HG03060 (cell line): Measurements from ENCODE around the gene HLA-DRA.
"Not testable (repeated sequence)": the region's sequence is repeated elsewhere in the genome, so short reads cannot be mapped to it uniquely, and the experiment has no call there.

Experiments
- ATAC-seq: cut with Tn5 transposase; IDR thresholded peaks from one replicate; pipeline ENCODE4 v1.9.1; 2021; ENCODE audit warnings: low read depth, moderate number of reproducible peaks; ENCODE audit not compliant: unreplicated experiment

The HLA-DRA gene

DNA sequence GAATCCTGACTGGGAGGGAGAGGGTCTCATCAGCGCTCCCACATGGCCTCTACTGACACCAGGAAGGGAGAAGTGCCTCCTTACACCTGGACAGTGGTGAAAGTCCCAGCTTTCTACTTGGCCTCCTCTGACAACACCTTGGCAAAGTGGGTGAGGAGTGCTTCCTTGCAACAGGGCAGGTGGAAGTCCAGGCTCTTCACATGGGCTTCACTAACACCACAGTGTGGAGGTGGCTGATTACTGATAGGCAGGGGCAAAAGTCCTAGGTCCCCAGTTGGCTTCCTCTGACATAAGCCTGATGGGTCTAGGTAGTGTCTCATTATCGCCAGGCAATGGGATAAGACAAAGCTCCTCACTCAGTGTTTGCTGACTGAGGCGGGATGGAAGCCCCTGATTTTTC lies 9.5 kb upstream of the HLA-DRA start:
- ATAC-seq, result no peak

DNA sequence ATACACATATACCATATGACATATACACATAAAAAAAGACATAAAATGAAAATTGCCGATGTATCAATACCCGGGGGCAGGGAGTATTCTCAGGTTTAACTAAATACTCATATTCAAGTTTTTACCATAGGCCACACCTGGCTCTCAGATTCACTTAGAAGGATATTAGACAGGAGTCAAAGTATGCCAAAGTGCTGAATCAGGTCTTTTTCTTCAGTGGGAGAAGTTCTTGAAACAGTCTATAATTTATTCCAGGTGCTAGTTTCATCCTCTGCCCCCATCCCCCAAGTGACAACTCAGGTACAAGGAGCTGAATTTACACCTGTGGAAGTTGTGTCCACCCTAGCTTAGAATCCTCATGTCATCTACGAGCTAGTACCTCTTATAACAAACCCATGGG lies 8.5 kb upstream of the HLA-DRA start:
- no peak for ATAC-seq

DNA sequence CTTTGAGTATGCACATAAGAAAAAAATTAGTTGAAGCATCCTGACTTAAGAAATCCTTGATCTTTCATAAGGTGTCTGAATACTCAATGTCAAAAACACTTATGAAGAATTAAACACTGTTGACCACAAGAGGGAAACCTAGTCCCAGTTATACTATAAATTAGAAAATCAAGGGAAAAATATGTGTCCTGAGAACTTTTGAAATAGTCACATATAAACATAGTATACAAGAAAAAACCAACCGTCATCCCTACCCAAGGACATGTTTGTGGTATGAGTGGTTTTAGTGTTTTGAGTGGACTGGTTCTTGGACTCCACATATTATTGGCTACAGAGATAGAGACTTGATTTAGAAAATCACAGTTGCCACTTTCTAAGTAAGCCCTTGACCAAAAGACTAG lies 7.6 kb upstream of the HLA-DRA start:
- no peak for ATAC-seq

DNA sequence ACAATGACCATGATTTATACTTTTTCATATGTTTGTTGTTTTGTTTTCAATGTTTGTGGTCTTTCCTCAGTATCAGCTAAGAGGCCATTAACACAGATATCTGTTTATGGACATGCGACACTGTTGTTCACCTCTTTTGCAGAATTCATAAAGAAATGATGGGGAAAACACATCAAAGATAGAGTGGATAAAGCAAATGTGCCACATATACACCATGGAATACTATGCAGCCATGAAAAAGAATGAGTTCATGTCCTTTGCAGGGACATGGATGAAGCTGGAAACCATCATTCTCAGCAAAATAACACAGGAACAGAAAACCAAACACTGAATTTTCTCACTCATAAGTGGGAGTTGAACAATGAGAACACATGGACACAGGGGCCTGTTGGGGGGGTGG lies 5.7 kb upstream of the HLA-DRA start:
- not testable (repeated sequence) for ATAC-seq

DNA sequence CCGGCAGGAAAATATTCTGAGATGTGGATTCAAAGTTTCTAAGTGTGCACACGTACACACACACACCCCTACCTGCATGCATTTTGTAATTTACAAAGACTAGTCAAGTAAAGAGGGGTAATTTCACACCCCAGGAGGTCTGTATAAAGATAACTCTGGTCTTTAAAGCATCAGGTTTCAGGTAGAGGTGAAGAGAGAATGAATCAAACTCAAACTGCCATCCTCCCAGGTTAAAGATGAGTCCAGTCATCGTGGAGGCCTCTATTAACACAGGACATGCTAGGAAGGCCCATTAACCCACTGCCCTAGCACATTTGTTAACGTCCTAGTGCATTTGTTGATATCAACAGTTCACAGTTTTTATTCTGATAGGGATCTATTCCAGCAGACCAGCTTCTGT lies 3.5 kb upstream of the HLA-DRA start:
- no peak for ATAC-seq

DNA sequence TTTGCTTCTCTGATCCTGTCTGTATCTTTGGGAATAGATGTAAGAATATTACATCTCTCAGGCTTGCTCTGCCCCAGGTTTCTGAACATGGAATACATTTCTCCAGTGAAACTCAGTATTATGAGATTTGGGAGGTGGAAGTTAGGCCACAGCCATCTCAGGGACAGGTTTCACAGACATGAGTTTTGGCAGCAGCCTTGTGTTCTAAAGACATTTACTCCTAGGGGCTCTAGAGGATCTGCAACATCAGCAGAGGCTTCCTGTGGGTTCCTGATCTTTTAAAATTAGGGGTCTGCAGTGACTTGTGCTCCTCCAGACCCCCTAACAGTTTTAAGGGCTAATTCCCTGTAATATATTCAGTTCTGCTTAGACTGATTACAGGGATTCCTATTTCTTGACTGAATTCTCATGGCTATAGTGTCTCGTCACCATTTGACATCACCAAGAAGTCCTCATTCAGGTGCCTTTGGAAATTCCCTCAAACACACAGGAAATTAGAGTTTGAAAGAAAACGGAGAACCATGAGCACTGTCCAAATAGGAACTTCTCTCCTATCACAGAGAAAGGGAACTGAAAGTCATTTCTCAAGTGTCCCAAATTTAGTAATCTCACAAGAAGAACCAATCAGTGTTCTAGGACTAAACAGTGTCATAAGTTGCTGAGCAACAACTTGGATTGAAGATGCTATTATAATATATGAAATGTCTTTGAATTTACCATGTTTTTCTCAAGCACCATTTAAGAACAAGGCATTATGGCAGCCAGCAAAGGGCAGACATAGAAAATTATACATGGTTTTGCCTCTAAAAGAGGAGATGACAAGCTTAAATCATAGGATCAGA lies 2.5 kb upstream of the HLA-DRA start:
- peak; percentile 62 for ATAC-seq

DNA sequence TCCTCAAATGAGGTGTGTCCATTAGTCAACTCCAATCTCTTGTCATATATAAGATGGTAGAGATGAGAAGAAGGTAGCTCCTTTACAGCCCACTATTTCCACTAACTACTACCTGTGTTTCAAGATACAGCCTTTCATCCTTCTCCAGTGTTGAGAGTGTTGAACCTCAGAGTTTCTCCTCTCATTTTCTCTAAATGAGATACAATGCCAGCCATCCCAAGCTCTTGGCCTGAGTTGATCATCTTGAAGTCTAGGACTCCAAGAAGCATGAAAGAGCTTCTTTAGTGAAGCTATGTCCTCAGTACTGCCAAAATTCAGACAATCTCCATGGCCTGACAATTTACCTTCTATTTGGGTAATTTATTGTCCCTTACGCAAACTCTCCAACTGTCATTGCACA lies 548 bp upstream of the HLA-DRA start:
- no peak for ATAC-seq

DNA sequence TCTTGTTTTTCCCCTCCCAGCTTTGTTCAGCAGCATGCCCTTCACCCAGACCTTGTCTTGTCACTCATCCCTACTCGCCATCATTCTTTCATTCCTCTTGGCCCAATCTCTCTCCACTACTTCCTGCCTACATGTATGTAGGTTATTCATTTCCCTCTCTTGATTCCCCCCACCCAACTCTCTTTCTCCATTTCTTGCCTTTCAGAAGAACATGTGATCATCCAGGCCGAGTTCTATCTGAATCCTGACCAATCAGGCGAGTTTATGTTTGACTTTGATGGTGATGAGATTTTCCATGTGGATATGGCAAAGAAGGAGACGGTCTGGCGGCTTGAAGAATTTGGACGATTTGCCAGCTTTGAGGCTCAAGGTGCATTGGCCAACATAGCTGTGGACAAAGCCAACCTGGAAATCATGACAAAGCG lies 2.6 kb downstream of the HLA-DRA start:
- ATAC-seq, result no peak

DNA sequence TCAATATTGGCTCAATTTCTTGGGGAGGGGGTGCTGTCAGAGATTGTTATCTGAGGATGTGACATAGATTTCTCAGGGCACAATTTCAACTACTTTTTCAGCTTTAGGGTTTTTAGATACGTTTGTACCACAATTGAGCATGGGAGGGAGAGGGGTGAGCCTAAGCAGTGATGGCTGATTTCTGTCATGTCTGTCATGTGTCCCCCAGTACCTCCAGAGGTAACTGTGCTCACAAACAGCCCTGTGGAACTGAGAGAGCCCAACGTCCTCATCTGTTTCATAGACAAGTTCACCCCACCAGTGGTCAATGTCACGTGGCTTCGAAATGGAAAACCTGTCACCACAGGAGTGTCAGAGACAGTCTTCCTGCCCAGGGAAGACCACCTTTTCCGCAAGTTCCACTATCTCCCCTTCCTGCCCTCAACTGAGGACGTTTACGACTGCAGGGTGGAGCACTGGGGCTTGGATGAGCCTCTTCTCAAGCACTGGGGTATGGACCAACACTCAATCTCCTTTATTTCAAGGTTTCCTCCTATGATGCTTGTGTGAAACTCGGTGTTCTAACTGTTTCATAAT lies 3.4 kb downstream of the HLA-DRA start:
- no peak for ATAC-seq

DNA sequence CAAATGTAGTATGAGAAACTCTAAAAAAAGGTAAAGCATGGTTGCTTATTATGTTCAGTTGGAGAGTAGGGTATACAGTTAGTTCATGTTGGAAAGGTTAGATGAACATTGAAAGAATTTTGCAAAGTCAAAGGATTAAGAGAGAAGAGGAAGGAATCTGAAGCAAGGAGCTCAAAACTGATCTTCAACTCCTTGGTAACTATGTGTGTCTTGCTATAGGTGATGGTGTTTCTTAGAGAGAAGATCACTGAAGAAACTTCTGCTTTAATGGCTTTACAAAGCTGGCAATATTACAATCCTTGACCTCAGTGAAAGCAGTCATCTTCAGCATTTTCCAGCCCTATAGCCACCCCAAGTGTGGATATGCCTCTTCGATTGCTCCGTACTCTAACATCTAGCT lies 4.7 kb downstream of the HLA-DRA start:
- ATAC-seq, result no peak

DNA sequence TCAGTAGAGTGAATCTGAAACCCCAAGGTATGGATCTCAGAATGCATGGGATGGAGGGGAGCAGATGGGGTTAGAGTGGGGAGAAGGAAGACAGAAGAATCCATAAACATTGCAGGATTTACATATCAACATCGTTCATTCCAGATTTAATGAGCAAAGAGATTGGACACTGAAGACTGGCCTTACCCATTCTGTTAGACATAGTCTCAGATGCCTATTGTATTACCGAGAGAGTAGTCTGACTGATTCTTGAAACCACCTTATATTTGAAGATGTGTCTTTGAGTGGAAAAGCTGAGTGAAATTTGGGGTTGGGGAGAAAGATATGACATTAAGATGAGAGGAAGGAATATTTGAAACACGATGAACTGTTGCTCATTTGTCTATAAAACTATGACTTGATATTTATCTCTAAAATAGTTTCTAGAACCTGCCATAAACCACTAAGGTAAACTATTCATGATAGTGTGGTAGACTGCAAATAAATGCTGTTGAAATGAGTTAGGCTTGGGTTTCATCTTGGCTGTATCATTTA lies 5.7 kb downstream of the HLA-DRA start:
- ATAC-seq, result no peak

DNA sequence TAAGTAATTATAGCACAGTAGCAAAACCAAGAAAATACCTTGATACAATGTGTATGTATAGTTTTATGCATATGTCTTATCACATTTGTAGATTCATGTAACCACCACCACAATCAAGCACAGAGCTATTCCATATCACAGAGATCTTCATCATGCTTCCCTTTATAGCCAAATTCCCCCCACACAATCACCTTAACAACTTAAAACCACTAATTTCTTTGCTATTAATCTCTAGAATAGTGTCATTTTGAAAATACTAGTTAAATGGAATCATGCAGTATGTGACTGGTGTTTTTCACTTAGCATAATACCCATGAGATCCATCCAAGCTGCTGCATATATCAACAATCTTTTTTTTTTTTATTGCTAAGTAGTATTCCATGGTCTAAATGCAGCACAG lies 8.2 kb downstream of the HLA-DRA start:
- no peak for ATAC-seq

DNA sequence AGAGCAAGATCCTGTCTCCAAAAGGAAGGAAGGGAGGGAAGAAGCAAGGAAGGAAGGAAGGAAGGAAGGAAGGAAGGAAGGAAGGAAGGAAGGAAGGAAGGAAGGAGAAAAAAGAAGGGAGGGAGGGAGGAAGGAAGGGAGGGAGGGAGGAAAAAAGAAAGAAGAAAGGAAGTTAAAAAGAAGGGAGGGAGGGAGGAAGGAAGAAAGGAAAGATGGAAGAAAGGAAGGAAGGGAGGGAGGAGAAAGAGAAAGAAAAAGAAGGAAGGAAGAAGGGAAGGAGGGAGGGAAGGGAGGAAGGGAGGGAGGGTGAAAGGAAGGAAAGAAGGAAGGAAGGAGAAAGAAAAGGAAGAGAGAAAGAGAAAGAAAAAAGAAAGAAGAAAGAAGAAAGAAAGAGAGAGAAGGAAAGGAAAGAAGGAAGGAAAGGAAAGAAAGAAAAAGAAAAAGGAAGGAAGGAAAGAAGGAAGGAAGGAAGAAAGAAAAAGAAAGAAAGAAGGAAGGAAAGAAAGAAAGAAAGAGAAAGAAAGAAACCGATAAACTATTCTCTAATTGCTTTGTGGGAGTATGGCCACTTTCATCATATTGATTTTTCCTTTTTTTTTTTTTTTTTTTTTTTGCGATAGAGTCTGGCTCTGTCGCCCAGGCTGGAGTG lies 9.5 kb downstream of the HLA-DRA start:
- ATAC-seq, result no peak

DNA sequence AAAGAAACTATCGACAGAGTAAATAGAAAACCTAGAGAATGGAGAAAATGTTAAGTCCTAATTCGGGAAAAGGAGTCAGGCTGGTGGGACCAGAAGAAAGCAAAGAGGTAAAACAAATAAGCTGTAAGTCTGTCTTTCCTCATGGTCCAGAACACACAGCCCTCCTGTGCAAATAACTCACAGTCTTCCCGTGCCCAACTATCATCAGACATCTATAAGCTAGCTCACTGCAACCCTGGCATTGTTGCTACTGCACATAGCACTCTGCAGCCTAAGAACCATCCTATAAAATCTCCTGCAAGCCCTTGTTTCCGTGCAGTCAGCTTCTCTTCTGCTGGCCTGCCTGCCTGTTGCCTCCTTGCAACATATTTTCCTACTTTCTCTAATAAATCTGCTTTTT lies 17.4 kb downstream of the HLA-DRA start:
- no peak for ATAC-seq

DNA sequence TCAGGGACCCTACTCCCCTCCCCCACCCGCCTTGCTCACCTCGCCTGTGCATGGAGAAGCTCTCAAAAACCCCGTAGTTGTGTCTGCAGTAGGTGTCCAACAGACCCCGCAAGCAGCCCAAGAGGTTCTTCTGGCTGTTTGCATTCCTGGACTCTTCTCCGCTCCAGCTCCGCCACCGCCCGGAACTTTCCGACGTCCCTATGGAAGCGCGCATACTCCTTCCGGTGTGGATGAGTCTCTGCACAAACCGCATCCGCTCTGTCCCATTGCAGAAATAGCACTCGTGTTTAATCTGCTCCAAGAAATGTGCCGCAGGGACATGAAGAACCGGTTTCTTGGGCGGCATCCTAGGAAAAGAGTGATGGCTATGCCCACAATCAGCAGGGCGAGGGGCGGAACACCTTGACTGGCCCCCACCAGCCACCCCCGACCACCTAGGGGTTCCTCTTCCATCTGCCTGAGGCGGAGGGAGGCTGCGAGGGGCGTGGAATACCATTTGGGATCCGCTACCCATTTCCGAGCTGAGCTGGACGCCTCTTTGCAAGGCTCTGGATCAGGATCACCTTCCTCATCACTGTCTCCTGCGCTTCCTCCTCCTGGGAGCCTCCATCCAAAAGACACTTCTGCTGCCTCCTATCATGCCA lies 20.2 kb downstream of the HLA-DRA start:
- no peak for ATAC-seq

DNA sequence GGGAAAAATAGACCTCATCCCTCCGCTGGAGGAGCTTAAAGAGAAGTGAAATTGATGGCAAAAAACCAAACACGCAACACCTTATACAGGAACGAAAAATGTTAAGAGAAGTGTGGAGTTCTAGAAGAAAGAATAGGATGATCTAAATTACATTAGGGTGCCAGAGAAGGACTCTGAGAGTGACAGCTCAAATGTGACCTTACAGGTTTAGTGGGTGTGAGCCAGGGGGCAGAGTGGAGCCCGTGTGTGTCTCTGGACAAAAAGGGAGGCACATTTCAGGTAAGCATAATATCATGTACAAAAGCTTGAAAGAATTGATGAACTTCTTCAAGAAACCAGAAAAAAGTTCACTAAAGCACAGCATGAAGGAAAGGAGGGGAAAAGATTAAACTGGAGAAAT lies 20.8 kb downstream of the HLA-DRA start:
- no peak for ATAC-seq

DNA sequence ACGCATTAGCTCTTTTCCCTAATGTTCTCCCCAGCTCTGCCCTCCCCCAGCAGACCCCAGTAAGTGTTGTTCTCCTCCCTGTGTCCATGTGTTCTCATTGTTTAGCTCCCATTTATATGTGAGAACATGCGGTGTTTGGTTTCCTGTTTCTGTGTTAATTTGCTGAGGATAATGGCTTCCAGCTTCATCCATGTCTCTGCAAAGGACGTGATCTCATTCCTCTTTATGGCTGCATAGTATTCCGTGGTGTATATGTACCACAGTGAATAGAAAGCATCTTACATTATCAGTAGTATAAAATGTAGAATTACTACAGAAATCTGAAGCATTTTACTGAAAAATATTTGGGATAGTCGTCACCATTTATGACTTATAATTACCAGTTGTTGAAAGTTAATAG lies 21.8 kb downstream of the HLA-DRA start:
- ATAC-seq, result no peak

DNA sequence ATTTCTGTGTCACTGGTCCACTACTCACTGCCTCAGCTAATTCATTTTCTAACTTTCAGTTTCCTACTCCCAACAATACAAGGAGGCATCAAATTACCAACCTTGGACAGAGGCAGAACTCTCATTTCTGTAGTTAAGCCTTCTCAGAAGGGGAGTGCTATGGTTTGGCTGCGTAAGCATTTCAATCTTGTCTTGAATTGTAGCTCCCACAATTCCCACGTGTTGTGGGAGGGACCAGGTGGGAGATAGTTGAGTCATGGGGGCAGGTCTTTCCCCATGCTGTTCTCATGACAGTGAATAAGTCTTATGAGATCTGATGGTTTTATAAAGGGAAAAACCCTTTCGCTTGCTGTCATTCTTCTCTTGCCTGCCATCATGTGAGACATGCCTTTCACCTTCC lies 22.9 kb downstream of the HLA-DRA start:
- ATAC-seq, result peak; percentile 71

DNA sequence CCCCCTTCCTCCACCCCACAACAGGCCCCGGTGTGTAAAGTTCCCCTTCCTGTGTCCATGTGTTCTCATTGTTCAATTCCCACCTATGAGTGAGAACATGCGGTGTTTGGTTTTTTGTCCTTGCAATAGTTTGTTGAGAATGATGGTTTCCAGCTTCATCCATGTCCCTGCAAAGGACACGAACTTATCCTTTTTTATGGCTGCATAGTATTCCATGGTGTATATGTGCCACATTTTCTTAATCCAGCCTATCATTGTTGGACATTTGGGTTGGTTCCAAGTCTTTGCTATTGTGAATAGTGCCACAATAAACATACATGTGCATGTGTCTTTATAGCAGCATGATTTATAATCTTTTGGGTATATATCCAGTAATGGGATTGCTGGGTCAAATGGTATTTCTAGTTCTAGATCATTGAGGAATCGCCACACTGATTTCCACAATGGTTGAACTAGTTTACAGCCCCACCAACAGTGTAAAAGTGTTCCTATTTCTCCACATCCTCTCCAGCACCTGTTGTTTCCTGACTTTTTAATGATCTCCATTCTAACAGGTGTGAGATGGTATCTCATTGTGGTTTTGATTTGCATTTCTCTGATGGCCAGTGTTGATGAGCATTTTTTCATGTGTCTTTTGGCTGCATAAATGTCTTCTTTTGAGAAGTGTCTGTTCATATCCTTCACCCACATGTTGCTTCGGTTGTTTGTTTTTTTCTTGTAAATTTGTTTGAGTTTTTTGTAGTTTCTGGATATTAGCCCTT lies 28.2 kb downstream of the HLA-DRA start:
- ATAC-seq, result not testable (repeated sequence)

DNA sequence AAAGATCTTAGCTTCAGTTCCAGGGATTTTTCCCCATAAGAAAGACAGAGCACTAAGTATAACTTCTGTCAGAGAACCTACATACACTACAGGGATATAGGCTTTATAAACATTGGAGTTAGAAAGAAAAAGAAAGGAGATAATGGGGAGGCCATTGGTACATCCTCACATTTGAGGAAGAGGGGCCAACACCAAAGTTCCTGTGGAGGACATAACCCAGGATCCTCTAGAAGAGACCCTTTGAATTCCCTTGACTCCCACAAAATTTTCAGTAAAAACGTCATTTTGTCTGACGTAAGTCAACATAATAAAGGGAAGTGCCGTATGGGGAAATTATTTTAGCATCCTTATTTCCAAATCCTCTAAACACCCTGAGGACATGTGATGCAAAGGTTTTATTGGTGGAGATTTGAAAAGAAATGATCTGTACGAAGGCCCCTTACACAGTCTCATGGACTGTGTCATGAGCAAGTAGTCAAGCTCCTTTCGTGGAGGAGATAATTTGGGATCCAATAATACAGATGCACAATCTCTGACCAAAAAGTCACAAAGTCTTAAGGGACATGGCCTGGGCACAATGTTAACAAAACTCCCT lies 33.2 kb downstream of the HLA-DRA start:
- ATAC-seq, result no peak
